DMS53 treated with DMSO at 0.1 percent for 48 hours (cell line): ENCODE results near the gene CDYL.

Experiments used
- DNase-seq: peaks from one replicate; lab custom pipeline; 2025; ENCODE audit not compliant: unreplicated experiment; lab: John Stamatoyannopoulos, UW

Gene CDYL

DNA sequence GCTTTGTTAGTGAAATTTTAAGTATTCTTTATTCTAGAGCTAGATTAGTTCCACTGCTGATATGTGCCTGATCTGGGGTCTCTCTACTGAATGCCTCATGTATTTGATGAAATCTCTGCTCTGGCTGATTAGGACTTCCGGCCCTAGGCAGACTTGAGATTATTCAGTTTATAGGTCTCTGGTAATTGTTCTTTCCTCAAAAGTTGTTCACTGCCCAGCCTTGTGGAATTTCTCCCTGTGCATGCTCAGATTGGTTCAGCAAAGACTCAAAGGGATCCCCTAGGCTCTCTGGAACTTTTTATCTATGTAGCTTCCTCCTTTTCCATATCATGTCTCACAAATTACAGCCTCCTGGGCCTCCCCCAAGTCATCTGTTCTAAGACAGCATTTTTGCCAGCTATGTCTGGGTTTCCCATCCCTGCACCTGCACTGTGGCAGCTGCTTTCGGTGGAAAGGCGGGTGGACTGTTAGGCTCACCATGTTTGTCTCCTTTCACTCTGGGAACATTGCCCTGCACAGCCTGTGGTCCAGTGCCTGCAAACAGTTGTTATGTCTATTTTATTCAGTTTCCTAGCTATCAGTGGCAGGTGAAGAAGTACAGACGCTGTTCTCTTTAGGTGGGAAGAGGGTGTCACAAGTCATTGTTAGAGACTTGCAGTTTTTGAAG is 154.0 kb downstream of the CDYL start:
- DNase-seq, result no peak

DNA sequence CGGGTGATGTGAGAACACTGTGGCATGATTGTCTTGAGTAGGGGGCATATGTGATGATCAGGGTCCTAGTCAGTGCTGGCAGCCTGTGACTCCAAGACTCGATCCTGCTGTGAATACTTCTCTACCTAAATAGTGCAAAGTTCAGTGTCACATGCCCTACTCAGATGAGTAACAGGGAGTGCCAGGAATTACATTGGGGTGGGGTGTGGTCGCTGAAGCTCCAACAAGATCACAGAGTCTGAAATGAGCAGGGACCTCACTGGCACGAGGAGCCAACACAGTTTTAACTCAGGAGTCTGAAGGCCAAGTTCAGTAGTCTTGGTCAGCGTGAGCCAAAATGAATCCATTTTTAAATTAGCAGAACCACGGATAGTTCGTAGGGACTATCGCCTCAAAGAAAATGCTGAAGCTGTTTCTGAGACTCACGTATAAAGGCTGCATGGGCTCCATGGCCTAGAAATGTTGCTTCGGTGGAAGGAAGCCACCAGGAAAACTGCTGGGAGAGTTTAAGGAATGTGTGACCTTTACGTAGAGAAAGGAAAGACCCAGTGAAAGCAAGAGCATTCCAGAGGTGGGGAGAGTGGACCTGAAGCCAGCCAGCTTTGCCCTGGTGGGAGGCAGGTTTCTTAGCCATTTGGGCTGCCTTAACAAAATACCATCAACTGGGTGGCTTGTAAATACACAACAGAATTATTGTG is 155.5 kb downstream of the CDYL start:
- DNase-seq, result no peak

DNA sequence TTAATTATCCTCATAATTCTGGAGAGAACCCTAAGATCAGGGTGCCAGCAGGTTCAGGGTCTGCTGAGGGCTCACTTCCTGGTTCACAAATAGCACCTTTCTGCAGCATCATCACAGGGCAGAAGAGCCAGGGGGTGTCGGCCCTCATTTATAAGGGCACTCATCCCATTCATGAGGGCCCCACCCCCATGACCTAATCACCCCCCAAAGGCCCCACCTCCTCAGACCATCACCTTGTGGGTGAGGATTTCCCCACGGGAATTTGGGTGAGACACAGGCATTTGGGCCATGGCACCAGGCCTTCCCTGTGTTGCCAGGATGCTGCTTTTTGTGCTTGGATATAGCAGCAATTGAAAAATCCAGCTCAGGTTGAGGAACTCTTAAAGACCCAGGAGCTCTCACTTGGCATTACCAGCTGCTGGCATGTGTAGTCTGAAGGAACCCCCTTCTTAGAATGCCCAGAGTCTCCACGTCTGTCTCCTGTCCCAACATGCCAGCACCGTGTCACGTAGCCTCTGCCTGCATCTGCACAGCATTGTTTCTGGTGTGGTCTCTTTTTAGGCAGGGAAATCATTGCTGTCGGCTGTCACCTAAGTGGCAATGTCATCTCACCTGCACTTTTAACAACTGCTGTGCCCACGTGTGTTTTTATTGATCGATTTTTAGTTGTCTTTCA is 156.2 kb downstream of the CDYL start:
- no peak for DNase-seq

GRCh38 chr6:4935486-4935885 is 159.3 kb downstream of the CDYL start:
- no peak for DNase-seq

- DNase-seq, result no peak
These were observed 159.9 kb downstream of the CDYL start for GRCh38 chr6:4935975-4936680.

DNA sequence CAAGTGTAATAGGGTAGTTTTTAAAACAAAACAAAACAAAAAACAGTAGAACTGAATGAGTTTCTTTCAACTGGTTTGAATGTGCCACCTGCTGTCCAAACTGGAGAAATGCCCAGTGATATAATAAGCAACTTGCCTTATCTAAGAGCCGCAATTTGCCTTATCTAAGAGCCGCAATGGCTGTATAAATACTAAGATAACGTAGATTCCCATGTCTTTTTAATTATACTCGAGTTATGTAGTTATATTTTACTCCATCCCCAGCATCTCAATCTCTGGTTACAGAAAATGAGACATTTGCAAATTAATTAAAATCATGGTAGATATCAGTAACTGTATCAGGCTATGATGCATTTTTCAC is 160.5 kb downstream of the CDYL start:
- DNase-seq, result peak; percentile 18

GRCh38 chr6:4937414-4937813 is 161.2 kb downstream of the CDYL start:
- DNase-seq, result no peak

DNA sequence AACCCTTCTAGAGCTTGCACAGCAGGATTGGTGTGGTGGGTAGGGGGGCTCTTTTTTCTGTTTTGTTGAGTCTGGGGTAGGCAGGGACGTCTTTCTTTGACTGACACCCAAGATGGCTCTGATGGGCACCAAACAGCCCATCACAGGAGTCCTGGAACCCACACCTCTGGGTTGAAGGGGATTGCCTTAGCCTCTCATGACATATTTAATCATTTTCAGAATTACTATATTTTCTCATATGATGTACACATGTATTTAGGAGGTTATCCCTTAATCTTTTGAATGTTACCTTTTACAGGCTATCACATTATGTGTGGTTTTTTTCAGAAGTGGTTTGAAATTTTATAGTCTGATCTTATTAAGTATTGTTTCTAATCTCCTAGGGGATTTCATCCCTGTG is 163.0 kb downstream of the CDYL start:
- DNase-seq, result no peak

- DNase-seq, result no peak
These were observed 164.2 kb downstream of the CDYL start for GRCh38 chr6:4940416-4940815.

GRCh38 chr6:4941782-4942672 is 165.8 kb downstream of the CDYL start:
- peak; percentile 8 for DNase-seq

GRCh38 chr6:4942673-4943009 is 166.4 kb downstream of the CDYL start:
- DNase-seq, result no peak

DNA sequence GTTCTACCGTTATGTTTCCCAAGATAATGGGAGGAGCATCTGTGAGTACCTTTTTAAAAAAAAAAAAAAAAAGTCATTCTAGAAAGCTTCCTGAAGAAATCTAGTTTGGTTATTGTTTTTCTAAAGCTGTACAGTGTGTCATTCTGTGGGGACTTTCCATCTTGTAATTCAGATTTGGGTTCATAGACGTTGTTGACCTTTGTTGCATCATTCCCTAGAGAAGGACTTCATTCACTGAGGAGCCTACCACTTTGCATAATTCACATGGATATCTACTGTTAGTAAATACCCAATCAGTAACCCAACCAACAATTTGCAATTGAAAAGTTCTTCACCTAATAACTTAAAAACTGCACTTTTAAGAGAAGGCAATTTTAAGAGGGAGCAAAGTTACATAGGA is 167.5 kb downstream of the CDYL start:
- DNase-seq, result no peak

- no peak for DNase-seq
These were observed 168.1 kb downstream of the CDYL start for GRCh38 chr6:4944325-4944724.

- no peak for DNase-seq
These were observed 170.3 kb downstream of the CDYL start for GRCh38 chr6:4946521-4946920.

DNA sequence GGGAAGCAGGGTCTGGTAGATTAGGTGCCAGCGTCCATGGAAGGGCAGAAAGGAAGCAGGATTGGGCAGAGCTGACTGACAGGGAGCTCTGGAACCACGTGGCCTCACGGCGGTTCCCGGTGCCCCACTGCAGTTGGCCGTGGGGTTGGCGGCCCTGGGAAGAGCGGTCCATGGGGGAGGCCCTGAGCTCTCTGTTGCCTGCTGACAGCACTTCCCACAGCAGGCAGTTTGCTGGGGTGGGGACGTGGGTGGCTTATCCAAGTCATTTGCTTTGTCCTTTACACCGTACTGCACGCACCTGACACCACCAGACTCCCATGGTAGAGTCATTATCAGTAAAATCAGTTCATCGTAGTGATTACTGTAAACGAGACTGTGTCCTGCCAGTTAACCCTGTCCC is 171.5 kb downstream of the CDYL start:
- DNase-seq, result no peak

DNA sequence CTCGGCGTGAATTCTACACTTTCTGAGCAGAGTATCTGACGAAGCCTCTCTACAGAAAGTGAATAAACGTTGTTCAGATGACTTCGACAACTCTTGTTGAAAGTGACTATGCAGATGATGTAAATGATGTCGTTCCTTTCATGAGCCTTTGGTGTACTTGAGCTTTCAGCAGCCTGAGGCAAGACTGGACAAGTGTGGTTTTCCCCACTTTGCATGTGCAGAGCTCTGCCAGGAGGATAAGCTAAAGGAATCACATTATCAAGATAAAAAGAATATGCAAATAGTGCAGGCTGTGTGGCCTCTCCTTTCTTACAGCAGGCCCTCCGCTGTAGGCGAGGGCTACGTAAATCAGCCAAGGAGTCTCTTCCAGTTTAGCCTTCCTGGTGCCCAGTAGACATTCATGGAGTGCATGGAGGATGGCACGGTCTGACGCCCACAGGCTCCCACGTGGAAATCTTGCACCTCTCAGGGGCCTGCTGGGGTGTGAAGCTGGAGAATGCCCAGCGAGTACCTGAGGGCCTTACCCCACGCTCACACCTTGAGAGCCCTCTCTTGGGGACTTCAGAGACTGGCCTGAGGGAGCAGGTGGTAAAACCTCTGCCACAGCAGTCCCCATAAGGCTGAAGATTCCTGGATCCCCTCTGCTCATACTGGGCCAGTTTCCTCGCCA is 172.7 kb downstream of the CDYL start:
- no peak for DNase-seq

DNA sequence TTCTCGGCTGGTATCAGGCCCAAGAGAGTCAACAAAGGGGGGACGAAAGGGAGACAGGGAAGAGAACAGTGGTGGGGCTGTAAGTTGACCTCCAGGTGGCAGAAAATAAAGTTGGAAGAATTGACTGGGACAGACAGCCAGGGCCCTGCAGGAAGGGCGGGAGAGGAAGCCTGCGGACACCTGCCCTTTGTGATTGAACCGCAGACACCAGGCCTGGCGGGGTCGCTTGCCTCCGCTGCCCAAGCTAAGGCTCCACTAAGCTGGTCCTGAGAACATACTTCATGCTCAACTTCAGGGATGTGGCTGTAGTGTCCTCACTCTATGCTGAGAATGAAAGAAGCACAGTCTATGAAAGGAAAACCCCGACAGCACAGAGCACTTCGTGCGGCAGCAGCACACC is 173.9 kb downstream of the CDYL start:
- DNase-seq, result no peak

- DNase-seq, result peak; percentile 26
These were observed 174.8 kb downstream of the CDYL start for GRCh38 chr6:4950836-4951533.

- DNase-seq, result no peak
These were observed 177.2 kb downstream of the CDYL start for GRCh38 chr6:4953440-4953839.

GRCh38 chr6:4956625-4957024 is 180.4 kb downstream of the CDYL start:
- no peak for DNase-seq
